ENCODE data around the gene CDAN1.

Gene CDAN1

GRCh38 chr15:42732095-42732827, 4.7 kb downstream of the CDAN1 start:
- no peak for DNase-seq

DNA sequence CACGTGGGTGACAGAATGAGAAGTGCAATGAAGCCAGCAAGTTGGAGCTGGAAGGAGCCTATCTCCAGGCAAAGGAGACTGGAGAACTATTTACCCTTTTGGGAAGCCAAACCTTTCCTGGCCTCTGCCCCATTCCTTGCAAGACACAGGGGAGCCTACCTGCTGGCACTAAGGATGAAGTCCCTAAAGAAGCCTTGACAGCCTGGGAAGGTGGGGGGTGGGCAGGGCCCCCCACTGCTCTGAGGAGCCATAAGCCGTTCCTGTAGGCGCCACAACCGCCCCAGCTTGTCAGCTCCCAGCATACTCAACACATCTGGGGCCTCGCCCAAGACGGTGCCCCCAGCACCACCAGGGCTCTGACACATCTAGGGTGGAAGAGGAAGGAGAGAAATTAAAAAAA, 5.5 kb downstream of the CDAN1 start:
- no peak for DNase-seq

DNA sequence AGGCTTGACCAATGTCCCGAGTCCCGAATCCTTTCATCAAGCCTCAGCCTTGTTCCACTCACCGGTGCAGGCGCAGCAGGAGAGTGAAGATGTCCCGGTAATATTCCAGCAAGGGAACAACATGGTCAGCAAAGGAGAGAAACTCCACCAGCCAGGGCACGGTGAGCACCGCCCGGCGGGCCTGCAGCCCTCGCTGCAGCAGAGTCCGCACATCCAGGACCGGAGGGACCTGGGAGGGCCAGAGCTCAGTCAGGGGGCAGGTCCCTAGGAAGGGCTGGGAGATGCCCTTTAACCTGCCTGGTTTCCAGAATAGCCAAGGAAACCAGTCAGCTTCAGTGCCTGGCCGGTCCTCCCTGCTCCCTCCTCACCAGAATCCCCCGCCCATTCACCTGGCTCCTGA, 6.4 kb downstream of the CDAN1 start:
- no peak for DNase-seq

- DNase-seq, result no peak
Observed at GRCh38 chr15:42730135-42730534, 6.8 kb downstream of the CDAN1 start.

- no peak for DNase-seq
Observed at GRCh38 chr15:42729409-42729808, 7.5 kb downstream of the CDAN1 start.

GRCh38 chr15:42728972-42729371, 8.0 kb downstream of the CDAN1 start:
- DNase-seq, result no peak

- DNase-seq, result no peak
Observed at GRCh38 chr15:42728560-42728959, 8.4 kb downstream of the CDAN1 start.

- no peak for DNase-seq
Observed at GRCh38 chr15:42727750-42728381, 9.1 kb downstream of the CDAN1 start.

DNA sequence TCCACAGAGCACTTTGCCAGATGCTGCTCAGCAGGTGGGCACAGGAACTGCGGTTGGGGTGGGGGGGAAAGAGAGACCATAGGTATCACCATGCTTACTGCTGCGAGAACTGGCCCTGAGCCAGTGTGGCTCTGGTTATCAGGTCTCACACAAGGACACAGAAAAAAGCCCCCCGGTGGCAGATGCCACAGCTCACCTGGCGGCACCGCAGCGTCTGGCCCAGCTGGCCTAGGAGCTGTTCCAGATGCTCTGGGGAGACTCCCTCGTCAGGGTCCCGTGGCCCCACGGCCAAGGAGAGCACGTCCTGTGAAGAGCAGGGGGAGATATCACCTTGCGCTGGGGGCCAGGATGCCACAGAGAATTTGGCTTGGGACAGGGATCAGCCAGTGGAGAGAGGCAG, 10.8 kb downstream of the CDAN1 start:
- no peak for DNase-seq

- DNase-seq, result no peak
Observed at GRCh38 chr15:42725331-42725903, 11.5 kb downstream of the CDAN1 start.

DNA sequence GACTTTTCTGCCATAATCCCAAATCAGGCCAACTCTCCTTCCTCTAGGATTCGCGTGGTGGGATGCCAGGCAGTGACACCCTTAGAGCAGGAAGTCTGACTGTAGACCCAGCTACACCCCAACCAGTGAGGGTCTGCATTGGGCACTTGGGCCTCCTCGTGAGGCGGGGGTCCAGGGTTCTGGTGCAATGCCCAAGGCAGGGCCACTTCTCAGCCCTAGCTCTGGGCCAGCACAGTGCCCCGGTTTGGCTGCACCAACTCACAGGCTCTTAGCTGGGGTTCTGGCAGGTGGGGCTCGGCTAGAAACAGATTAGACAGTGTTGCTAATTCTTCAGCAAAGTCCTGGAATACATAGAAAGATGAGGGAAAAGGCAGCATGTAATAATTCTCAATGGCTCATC, 12.7 kb downstream of the CDAN1 start:
- DNase-seq, result no peak

GRCh38 chr15:42723068-42723467, 13.9 kb downstream of the CDAN1 start:
- no peak for DNase-seq

DNA sequence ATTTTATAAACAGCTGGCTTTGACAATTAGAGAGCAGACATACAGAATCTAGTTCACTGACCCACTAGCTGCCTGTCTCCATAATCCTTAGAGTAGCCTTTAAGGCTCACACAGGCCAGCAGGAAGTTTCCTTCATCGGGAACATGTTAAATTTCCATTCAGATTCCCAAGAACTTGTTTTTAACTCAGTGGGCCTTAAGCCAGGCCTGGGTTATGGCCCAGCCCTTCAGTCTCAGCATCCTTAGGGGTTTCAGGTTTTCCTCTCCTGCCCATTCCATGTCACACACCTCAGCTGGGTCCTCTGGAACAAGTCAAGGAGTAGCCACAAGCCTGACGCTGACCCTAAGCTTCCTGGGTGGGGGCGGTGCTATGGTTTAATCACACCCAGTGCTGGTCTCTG, 15.0 kb downstream of the CDAN1 start:
- DNase-seq, result no peak

GRCh38 chr15:42721016-42721415, 15.9 kb downstream of the CDAN1 start:
- no peak for DNase-seq

DNA sequence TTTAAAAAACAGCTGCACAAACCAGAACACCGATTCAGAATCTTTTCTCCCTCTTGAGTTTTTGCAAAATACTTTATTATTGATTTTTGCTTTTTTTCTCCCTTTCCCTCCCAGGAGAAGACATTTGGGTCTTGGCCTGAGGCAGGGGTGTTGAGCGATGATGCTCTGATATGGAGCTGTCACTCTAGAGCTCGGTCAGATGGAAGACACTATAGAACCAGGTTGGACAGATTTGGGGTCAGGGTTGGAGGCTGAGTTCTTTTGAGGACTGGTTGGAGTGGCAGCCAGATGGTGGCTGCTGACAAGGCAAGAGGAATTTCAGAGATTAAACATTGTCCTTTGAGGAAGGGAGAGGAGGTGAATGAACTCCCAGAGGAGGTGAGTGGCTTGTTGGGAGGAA, 16.9 kb downstream of the CDAN1 start:
- DNase-seq, result no peak

GRCh38 chr15:42719043-42719442, 17.9 kb downstream of the CDAN1 start:
- no peak for DNase-seq

DNA sequence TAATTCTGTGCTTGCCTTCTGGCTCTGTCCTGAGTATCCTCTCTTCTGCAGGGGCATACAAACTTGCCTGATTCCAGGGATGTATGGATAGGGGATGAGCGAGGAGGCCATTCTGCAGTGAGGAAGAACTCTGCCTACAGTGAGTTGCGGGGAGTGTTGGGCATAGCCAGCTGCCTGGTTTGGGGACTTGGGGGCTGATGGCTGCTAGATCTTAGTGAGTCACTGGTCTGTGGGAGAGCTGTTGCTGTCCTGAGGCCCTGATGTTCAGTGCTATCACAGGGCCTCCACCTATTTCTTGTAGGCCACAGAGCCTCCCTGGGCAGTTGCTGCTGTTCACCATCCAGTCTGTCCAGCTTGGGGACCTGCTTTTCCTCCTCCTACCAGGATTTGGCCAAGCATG, 20.3 kb downstream of the CDAN1 start:
- DNase-seq, result no peak

GRCh38 chr15:42716125-42716524, 20.8 kb downstream of the CDAN1 start:
- no peak for DNase-seq

- DNase-seq, result no peak
Observed at GRCh38 chr15:42712584-42712983, 24.3 kb downstream of the CDAN1 start.

GRCh38 chr15:42711746-42712145, 25.2 kb downstream of the CDAN1 start:
- no peak for DNase-seq

- DNase-seq, result no peak
Observed at GRCh38 chr15:42710662-42711061, 26.3 kb downstream of the CDAN1 start.

DNA sequence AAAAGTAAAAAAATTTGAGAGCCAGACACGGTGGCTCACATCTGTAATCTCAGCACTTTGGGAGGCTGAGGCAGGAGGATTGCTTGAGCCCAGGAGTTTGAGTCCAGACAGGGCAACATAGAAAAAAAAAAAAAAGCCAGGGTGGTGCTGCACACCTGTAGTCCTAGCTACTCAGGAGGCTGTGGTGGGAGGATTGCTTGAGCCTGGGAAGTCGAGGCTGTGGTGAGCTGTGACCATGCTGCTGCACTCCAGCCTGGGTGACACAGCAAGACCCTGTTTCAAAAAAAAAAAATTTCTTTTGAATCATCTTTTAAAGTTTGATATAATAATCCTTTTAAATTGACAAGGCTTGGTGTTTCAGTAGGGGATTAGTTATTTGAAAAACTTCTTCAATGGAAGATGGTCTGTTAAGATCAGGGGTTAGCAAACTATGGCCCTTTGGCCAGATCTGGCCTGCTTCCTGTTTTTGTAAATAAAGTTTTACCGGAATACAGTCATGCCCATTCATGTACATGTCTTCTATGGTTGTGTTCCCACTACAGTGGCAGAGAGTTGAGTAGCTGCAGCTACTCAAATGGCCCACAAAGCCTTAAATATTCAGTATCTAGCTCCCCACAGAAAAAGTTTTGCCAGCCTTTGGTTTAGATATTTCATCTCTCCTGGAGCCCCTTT, 28.9 kb downstream of the CDAN1 start:
- no peak for DNase-seq

GRCh38 chr15:42707068-42707467, 29.9 kb downstream of the CDAN1 start:
- no peak for DNase-seq

DNA sequence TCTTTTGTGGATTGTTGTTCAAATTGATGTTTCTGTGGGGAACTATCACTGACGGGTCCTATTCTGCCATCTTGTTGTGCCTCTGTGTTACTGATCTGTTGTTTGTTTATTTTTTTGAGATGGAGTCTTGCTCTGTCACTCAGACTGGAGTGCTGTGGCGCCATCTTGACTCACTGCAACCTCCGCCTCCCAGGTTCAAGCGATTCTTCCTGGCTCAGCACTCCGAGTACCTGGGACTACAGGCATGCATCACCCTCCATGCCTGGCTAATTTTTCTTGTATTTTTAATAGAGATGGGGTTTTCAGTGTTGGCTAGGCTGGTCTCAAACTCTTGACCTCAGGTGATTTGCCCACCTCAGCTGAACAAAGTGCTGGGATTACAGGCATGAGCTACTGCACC, 31.6 kb downstream of the CDAN1 start:
- no peak for DNase-seq

All from NCI-H1436 treated with DMSO at 0.1 percent for 48 hours (cell line).